HCT116 (cell line): ENCODE data around the gene TMEM244. TPM values are rescaled to one million over a fixed set of nuclear protein-coding genes. Genes with fewer than 3 reads are reported as not detected.

Experiments used
- ATAC-seq: fragments of 200-7000 bp; cut with Tn5 transposase; 2 replicates; pipeline ENCODE4 v1.9.1; 2020; ENCODE audit warnings: mild to moderate bottlenecking, moderate library complexity
- BruUV-seq: library from RNA; stranded (reverse); fragments of 400-500 nt; replicated peaks from 2 replicates; lab custom pipeline; 2021; lab: Mats Ljungman, UMichigan
- CTCF ChIA-PET: fragments of 300-600 bp; sonication (Branson Sonifier 250); formaldehyde crosslinking; loops from one replicate; lab custom pipeline; 2021; ENCODE audit warnings: antibody characterized with exemption; lab: Charles Lee
- POLR2A ChIA-PET: fragments of 300-600, 350-600 bp; sonication (Branson Sonifier 250); formaldehyde crosslinking; loops from one replicate; lab custom pipeline; 2021; ENCODE audit warnings: antibody characterized with exemption; lab: Charles Lee
- RAD21 ChIA-PET, 2 experiments: fragments of 300-600 bp; sonication (Branson Sonifier 250); formaldehyde crosslinking; loops; one replicate each; lab custom pipeline; 2023; ENCODE audit warnings: low total read pairs in 2 of 2; ENCODE audit not compliant: uncharacterized antibody in 2 of 2, unreplicated experiment in 2 of 2, low non-redundant PET in 1 of 2; lab: Charles Lee
- DNase-seq: peaks from one replicate; pipeline ENCODE4 v3.0.0-alpha.2; 2010; ENCODE audit warnings: low read depth, low spot score
- H2AFZ ChIP-seq: fragments of 200-600 bp; shearing (Covaris generic), sonication (generic); 2 replicates; pipeline ENCODE4 v1.6.1; 2017; ENCODE audit warnings: low read depth, mixed run types, mixed read lengths, antibody characterized with exemption, low read length; ENCODE audit not compliant: poor library complexity, severe bottlenecking
- H3K27ac ChIP-seq: 2 replicates; pipeline ENCODE4 v1.5.1; 2012; ENCODE audit warnings: low read depth, low read length
- H3K27me3 ChIP-seq: fragments of 200-600 bp; sonication (generic); 2 replicates; pipeline ENCODE4 v1.6.1; 2016; ENCODE audit warnings: mixed run types, low read length, mixed read lengths; ENCODE audit not compliant: insufficient read depth
- H3K36me3 ChIP-seq, 2 experiments: fragments of 200-500 bp in 1 of 2; fragments of 200-600 bp in 1 of 2; sonication (Bioruptor generic) in 1 of 2; sonication (generic) in 1 of 2; 2 replicates each; pipeline versions ENCODE4 v1.5.1 to v1.6.1; 2014 to 2016; ENCODE audit warnings: low read length in 2 of 2, inconsistent platforms in 1 of 2, mixed read lengths in 1 of 2, mixed run types in 1 of 2; ENCODE audit not compliant: insufficient read depth in 2 of 2, control insufficient read depth in 1 of 2
- H3K4me1 ChIP-seq, 2 experiments: fragments of 200-600 bp in 1 of 2; sonication (generic) in 1 of 2; 2 replicates each; pipeline versions ENCODE4 v1.5.1 to v1.6.1; 2012 to 2017; ENCODE audit warnings: low read length in 2 of 2, inconsistent platforms in 1 of 2, mild to moderate bottlenecking in 1 of 2, mixed read lengths in 1 of 2, mixed run types in 1 of 2, moderate library complexity in 1 of 2; ENCODE audit not compliant: insufficient read depth in 2 of 2, control insufficient read depth in 1 of 2
- H3K4me2 ChIP-seq: fragments of 200-600 bp; sonication (generic); 2 replicates; pipeline ENCODE4 v1.6.1; 2017; ENCODE audit warnings: mixed run types, low read length, mixed read lengths
- H3K4me3 ChIP-seq, 2 experiments: fragments of 200-600 bp in 1 of 2; sonication (generic) in 1 of 2; replicated peaks in 1 of 2; 2 replicates each; pipeline ENCODE4 v1.5.1; 2011 to 2016; ENCODE audit warnings: low read length in 2 of 2, control low read depth in 1 of 2, low read depth in 1 of 2, mild to moderate bottlenecking in 1 of 2, mixed read lengths in 1 of 2, mixed run types in 1 of 2
- H3K79me2 ChIP-seq: fragments of 200-600 bp; sonication (generic); 2 replicates; pipeline ENCODE4 v1.6.1; 2017; ENCODE audit warnings: mild to moderate bottlenecking, mixed run types, low read length, moderate library complexity, mixed read lengths; ENCODE audit not compliant: insufficient read depth
- H3K9ac ChIP-seq: fragments of 200-600 bp; sonication (generic); 2 replicates; pipeline ENCODE4 v1.6.1; 2016; ENCODE audit warnings: low read length, mixed read lengths
- H3K9me2 ChIP-seq: fragments of 200-600 bp; sonication (generic), shearing (Covaris generic); 2 replicates; pipeline ENCODE4 v1.6.1; 2017; ENCODE audit warnings: mixed run types, mild to moderate bottlenecking, moderate library complexity; ENCODE audit not compliant: insufficient read depth
- H3K9me3 ChIP-seq, 2 experiments: fragments of 200-500 bp in 1 of 2; fragments of 200-600 bp in 1 of 2; sonication (Bioruptor generic) in 1 of 2; sonication (generic) in 1 of 2; 2 replicates each; pipeline ENCODE4 v1.6.1; 2014 to 2017; ENCODE audit warnings: low read length in 2 of 2, mixed read lengths in 2 of 2, inconsistent platforms in 1 of 2, low read depth in 1 of 2, mild to moderate bottlenecking in 1 of 2, mixed run types in 1 of 2, moderate library complexity in 1 of 2; ENCODE audit not compliant: control insufficient read depth in 1 of 2, insufficient read depth in 1 of 2
- H4K20me1 ChIP-seq: fragments of 200-600 bp; sonication (generic), shearing (Covaris generic); 2 replicates; pipeline ENCODE4 v1.6.1; 2017; ENCODE audit warnings: mixed run types, mild to moderate bottlenecking, moderate library complexity; ENCODE audit not compliant: insufficient read depth
- CEBPB ChIP-seq: IDR thresholded peaks from 2 replicates; pipeline ENCODE4 v1.6.1; 2012; ENCODE audit warnings: low read depth
- EZH2 ChIP-seq: fragments of 200-600 bp; sonication (generic); IDR thresholded peaks from 2 replicates; pipeline ENCODE4 v1.6.1; 2017; ENCODE audit warnings: antibody characterized with exemption, mixed run types
- EZH2phosphoT487 ChIP-seq: fragments of 200-600 bp; IDR thresholded peaks from 2 replicates; pipeline ENCODE4 v1.6.1; 2018; ENCODE audit warnings: antibody characterized with exemption, borderline replicate concordance
- FOSL1 ChIP-seq: IDR thresholded peaks from 2 replicates; pipeline ENCODE4 v1.6.1; 2012; ENCODE audit warnings: low read depth
- JUND ChIP-seq: IDR thresholded peaks from 2 replicates; pipeline ENCODE4 v1.6.1; 2012
- POLR2AphosphoS5 ChIP-seq: IDR thresholded peaks from 2 replicates; pipeline ENCODE4 v1.6.1; 2011; ENCODE audit warnings: mild to moderate bottlenecking, low read depth, low read length, moderate library complexity
- RAD21 ChIP-seq: IDR thresholded peaks from 2 replicates; pipeline ENCODE4 v1.6.1; 2012; ENCODE audit warnings: low read depth, mild to moderate bottlenecking
- REST ChIP-seq: IDR thresholded peaks from 2 replicates; pipeline ENCODE4 v1.6.1; 2012; ENCODE audit warnings: low read depth
- SIN3A ChIP-seq: IDR thresholded peaks from 2 replicates; pipeline ENCODE4 v1.6.1; 2012; ENCODE audit warnings: low read depth
- SP1 ChIP-seq: IDR thresholded peaks from 2 replicates; pipeline ENCODE4 v1.6.1; 2012; ENCODE audit warnings: low read depth
- ZFX ChIP-seq: fragments of 450-650 bp; IDR thresholded peaks from 2 replicates; pipeline ENCODE4 v1.6.1; 2017
- ZNF274 ChIP-seq: fragments of 200-500 bp; sonication (Bioruptor generic); IDR thresholded peaks from 2 replicates; pipeline ENCODE4 v1.6.1; 2014; ENCODE audit warnings: mild to moderate bottlenecking, low read depth, low read length, inconsistent platforms
- intact Hi-C: fragments of 100-400 bp; cut with micrococcal nuclease; formaldehyde crosslinking; loops from 2 replicates; pipeline ENCODE4 v1.10.0; 2022
- total RNA-seq: library from RNA; stranded (reverse); gene quantifications from one replicate; pipeline ENCODE4 v1.2.1, GENCODE V29; 2021; ENCODE audit not compliant: unreplicated experiment
- TF ChIP-seq, protein P1 (sequence below): IDR thresholded peaks from 2 replicates; pipeline ENCODE4 v1.6.1; 2011; ENCODE audit warnings: mild to moderate bottlenecking, low read length, moderate library complexity; ENCODE audit not compliant: insufficient replicate concordance; ENCODE audit errors: extremely low read depth

TMEM244 gene
- total RNA-seq, 1 experiment from 2014 or later, result not detected

- Histone ChIP-seq H3K27me3 (no peaks in the 10 kb centered on the region), H3K79me2 (no peaks in the 10 kb centered on the region), H3K9ac (no peak overlapping the region), H3K4me3 (no peak overlapping the region), H3K9me2 (no peaks in the 10 kb centered on the region), H3K4me1 (no peaks in the 10 kb centered on the region), H3K4me2 (no peak overlapping the region), H2AFZ (peak overlapping the region; percentile 74), H3K36me3 (no peaks in the 10 kb centered on the region), H3K9me3 (no peaks in the 10 kb centered on the region), H3K27ac (no peak overlapping the region), H4K20me1 (no peaks in the 10 kb centered on the region)
- ATAC-seq (no peak), DNase-seq (no peak)
- TF ChIP-seq ZNF274 (no peak), POLR2AphosphoS5 (no peak), SP1 (no peak), ZFX (no peak), EZH2 (no peak)
- ChIA-PET POLR2A (no interaction called here), RAD21 (no interaction called here), CTCF (no interaction called here)
- BruUV-seq, result no TSS peak
- intact Hi-C loops, result no loop called here
Measured at GRCh38 chr6:129828229-129828628, 32.9 kb downstream of the TMEM244 start.

- intact Hi-C loops, result no loop called here
- Histone ChIP-seq H3K9me2 (peaks cover 8% of the 10 kb centered on the region; the same call in 1 of the 2 replicates), H2AFZ (no peak overlapping the region), H3K9me3 (no peaks in the 10 kb centered on the region), H3K4me2 (no peak overlapping the region), H3K27me3 (no peaks in the 10 kb centered on the region), H3K9ac (no peak overlapping the region), H3K4me3 (no peak overlapping the region), H4K20me1 (no peaks in the 10 kb centered on the region), H3K27ac (no peak overlapping the region), H3K36me3 (no peaks in the 10 kb centered on the region), H3K79me2 (no peaks in the 10 kb centered on the region), H3K4me1 (no peaks in the 10 kb centered on the region)
- BruUV-seq, result no TSS peak
- RAD21 ChIA-PET, result no interaction called here
- CTCF ChIA-PET, result interaction anchor here (1.0 kb wide), 1 partner anchor 36 kb away, joined by 3 read pairs; no protein-coding TSS in a partner anchor
- DNase-seq (no peak), ATAC-seq (no peak)
- POLR2A ChIA-PET, result no interaction called here
- TF ChIP-seq, protein P1, sequence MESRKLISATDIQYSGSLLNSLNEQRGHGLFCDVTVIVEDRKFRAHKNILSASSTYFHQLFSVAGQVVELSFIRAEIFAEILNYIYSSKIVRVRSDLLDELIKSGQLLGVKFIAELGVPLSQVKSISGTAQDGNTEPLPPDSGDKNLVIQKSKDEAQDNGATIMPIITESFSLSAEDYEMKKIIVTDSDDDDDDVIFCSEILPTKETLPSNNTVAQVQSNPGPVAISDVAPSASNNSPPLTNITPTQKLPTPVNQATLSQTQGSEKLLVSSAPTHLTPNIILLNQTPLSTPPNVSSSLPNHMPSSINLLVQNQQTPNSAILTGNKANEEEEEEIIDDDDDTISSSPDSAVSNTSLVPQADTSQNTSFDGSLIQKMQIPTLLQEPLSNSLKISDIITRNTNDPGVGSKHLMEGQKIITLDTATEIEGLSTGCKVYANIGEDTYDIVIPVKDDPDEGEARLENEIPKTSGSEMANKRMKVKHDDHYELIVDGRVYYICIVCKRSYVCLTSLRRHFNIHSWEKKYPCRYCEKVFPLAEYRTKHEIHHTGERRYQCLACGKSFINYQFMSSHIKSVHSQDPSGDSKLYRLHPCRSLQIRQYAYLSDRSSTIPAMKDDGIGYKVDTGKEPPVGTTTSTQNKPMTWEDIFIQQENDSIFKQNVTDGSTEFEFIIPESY, result no peak
- TF ChIP-seq FOSL1 (no peak), SIN3A (no peak), EZH2phosphoT487 (no peak), REST (no peak), RAD21 (no peak), CEBPB (no peak), JUND (no peak), POLR2AphosphoS5 (no peak), SP1 (no peak), EZH2 (no peak)
Measured at GRCh38 chr6:129818251-129818650, 42.9 kb downstream of the TMEM244 start.
